ENCODE data around the gene DEPDC5.

Gene DEPDC5

DNA sequence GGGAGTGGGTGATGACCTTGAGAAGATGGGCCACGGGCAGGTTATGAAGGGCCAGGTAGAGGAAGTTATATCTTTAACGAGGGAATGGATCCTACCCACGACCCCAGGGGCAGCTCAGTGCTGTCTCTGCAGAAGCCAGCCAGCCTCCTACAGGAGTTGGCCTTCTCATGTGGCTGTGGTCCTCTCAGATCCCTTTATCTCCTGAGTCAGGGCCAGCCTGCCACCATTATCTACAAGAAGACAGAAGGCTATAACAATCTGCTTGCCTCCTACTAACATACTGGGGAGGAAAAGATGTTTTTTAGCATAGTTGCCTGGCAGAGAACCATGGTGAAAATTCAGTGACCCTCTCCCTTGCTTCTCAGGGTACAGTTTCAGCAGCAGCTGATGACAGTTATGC, 183.5 kb downstream of the DEPDC5 start:
- Histone ChIP-seq H3K4me3 (replicated peaks; ENCODE audit: insufficient read depth, low read length) (no peak overlapping the region), H3K27me3 (ENCODE audit: insufficient read depth, poor library complexity, severe bottlenecking) (no peaks in the 10 kb centered on the region), H3K27ac (replicated peaks) (no peak overlapping the region)
- TF ChIP-seq GABPA (IDR thresholded peaks at IDR 0.05; ENCODE audit: low read depth) = no peak
- DNase-seq (ENCODE audit: low read depth in 1 of 2, low spot score in 1 of 2) = no peak

GRCh38 chr22:31938296-31938695, 184.5 kb downstream of the DEPDC5 start:
- Histone ChIP-seq H3K27ac (replicated peaks) (no peak overlapping the region), H3K27me3 (ENCODE audit: insufficient read depth, poor library complexity, severe bottlenecking) (no peaks in the 10 kb centered on the region), H3K4me3 (replicated peaks; ENCODE audit: insufficient read depth, low read length) (no peak overlapping the region)
- DNase-seq (ENCODE audit: low read depth in 1 of 2, low spot score in 1 of 2) = no peak
- TF ChIP-seq GABPA (IDR thresholded peaks at IDR 0.05; ENCODE audit: low read depth) (no peak), REST (IDR thresholded peaks at IDR 0.05; ENCODE audit: insufficient replicate concordance, low read depth) (no peak), POLR2AphosphoS5 (IDR thresholded peaks at IDR 0.05; ENCODE audit: low read depth) (no peak), SPI1 (IDR thresholded peaks at IDR 0.05; ENCODE audit: borderline replicate concordance, low read depth) (no peak)
- TF ChIP-seq, protein P1, sequence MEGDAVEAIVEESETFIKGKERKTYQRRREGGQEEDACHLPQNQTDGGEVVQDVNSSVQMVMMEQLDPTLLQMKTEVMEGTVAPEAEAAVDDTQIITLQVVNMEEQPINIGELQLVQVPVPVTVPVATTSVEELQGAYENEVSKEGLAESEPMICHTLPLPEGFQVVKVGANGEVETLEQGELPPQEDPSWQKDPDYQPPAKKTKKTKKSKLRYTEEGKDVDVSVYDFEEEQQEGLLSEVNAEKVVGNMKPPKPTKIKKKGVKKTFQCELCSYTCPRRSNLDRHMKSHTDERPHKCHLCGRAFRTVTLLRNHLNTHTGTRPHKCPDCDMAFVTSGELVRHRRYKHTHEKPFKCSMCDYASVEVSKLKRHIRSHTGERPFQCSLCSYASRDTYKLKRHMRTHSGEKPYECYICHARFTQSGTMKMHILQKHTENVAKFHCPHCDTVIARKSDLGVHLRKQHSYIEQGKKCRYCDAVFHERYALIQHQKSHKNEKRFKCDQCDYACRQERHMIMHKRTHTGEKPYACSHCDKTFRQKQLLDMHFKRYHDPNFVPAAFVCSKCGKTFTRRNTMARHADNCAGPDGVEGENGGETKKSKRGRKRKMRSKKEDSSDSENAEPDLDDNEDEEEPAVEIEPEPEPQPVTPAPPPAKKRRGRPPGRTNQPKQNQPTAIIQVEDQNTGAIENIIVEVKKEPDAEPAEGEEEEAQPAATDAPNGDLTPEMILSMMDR (IDR thresholded peaks at IDR 0.05; ENCODE audit: insufficient read depth, low read length) = no peak

DNA sequence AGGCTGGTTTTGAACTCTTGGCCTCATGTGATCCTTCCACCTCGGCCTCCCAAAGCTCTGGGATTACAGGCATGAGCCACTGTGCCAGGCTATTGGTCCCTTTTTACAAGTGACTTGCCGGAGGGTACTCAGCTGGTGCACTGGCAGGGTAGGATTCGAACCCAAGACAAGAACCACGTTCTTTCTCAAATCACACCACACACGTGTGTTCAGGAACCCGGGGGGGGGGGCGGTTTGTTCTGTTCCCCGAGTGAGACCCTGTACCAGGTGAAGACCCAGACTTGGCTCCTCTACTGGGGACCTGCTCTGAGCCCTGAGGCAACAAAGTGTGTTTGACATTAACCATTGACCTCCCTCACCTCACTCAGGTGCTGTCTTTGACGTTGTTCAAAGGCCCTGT, 186.7 kb downstream of the DEPDC5 start:
- Histone ChIP-seq H3K4me3 (replicated peaks; ENCODE audit: insufficient read depth, low read length) (no peak overlapping the region), H3K27me3 (ENCODE audit: insufficient read depth, poor library complexity, severe bottlenecking) (no peaks in the 10 kb centered on the region), H3K27ac (replicated peaks) (no peak overlapping the region)
- no peak for DNase-seq (ENCODE audit: low read depth in 1 of 2, low spot score in 1 of 2)
- TF ChIP-seq, protein P1 (IDR thresholded peaks at IDR 0.05; ENCODE audit: insufficient read depth, low read length) = no peak
- TF ChIP-seq SPI1 (IDR thresholded peaks at IDR 0.05; ENCODE audit: borderline replicate concordance, low read depth) (no peak), GABPA (IDR thresholded peaks at IDR 0.05; ENCODE audit: low read depth) (no peak), REST (IDR thresholded peaks at IDR 0.05; ENCODE audit: insufficient replicate concordance, low read depth) (no peak), POLR2AphosphoS5 (IDR thresholded peaks at IDR 0.05; ENCODE audit: low read depth) (no peak)

- no peak for DNase-seq (ENCODE audit: low read depth in 1 of 2, low spot score in 1 of 2)
- no peak overlapping the region for H3K27ac ChIP-seq (replicated peaks)
- H3K4me3 ChIP-seq (replicated peaks; ENCODE audit: insufficient read depth, low read length) = no peak overlapping the region
- H3K27me3 ChIP-seq (ENCODE audit: insufficient read depth, poor library complexity, severe bottlenecking) = no peaks in the 10 kb centered on the region
- TF ChIP-seq, protein P1 (IDR thresholded peaks at IDR 0.05; ENCODE audit: insufficient read depth, low read length) = no peak
- TF ChIP-seq POLR2AphosphoS5 (IDR thresholded peaks at IDR 0.05; ENCODE audit: low read depth) = no peak
- no peak for TF ChIP-seq SPI1 (IDR thresholded peaks at IDR 0.05; ENCODE audit: borderline replicate concordance, low read depth)
- no peak for TF ChIP-seq GABPA (IDR thresholded peaks at IDR 0.05; ENCODE audit: low read depth)
- no peak for TF ChIP-seq REST (IDR thresholded peaks at IDR 0.05; ENCODE audit: insufficient replicate concordance, low read depth)
Measured at GRCh38 chr22:31942091-31942490, 188.3 kb downstream of the DEPDC5 start.
